Fibroblast of the aortic adventitia (primary cell): Measurements from ENCODE around the gene CLEC4F. TPM values are rescaled to one million over a fixed set of nuclear protein-coding genes. Genes with fewer than 3 reads are reported as not detected.

ENCODE experiments used
- DNase-seq: peaks from one replicate; pipeline ENCODE4 v3.0.0-alpha.2; 2010; ENCODE audit warnings: low read depth
- H3K4me3 ChIP-seq: 2 replicates; pipeline ENCODE4 v1.5.1; 2011; ENCODE audit warnings: low read depth, mild to moderate bottlenecking, control low read depth, low read length, moderate library complexity
- total RNA-seq: library from RNA; depleted of rRNA; stranded (reverse); fragments of >200 nt; gene quantifications from 2 replicates; pipeline ENCODE4 v1.2.3, GENCODE V29; 2012; ENCODE audit warnings: low replicate concordance
- TF ChIP-seq, protein P1 (sequence below): IDR thresholded peaks from 2 replicates; pipeline ENCODE4 v1.5.1; 2011; ENCODE audit warnings: mild to moderate bottlenecking, low read length, control low read depth, inconsistent platforms; ENCODE audit not compliant: insufficient read depth

CLEC4F gene
- total RNA-seq, 1 donor: not detected

DNA sequence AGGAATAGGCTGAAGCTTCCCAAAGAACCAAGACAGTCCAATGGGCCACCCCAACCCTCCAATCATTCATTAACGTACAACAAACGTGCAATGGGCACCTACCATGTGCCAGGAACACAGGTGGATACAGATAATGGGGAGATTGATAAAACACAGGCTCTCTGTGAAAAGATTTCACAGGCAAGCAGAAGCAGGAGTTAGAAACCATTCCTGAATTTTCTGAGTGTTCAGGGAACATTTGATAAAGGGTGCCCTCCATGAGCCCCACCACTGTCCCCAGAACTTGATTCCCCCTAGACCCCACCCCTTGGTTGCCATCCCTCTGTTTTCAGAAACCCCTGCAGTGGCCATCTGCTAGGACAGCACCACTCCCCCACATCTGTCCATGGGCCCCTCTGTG, 13.7 kb upstream of the CLEC4F start:
- no peak for DNase-seq
- H3K4me3 ChIP-seq: no peak overlapping the region
- TF ChIP-seq, protein P1, sequence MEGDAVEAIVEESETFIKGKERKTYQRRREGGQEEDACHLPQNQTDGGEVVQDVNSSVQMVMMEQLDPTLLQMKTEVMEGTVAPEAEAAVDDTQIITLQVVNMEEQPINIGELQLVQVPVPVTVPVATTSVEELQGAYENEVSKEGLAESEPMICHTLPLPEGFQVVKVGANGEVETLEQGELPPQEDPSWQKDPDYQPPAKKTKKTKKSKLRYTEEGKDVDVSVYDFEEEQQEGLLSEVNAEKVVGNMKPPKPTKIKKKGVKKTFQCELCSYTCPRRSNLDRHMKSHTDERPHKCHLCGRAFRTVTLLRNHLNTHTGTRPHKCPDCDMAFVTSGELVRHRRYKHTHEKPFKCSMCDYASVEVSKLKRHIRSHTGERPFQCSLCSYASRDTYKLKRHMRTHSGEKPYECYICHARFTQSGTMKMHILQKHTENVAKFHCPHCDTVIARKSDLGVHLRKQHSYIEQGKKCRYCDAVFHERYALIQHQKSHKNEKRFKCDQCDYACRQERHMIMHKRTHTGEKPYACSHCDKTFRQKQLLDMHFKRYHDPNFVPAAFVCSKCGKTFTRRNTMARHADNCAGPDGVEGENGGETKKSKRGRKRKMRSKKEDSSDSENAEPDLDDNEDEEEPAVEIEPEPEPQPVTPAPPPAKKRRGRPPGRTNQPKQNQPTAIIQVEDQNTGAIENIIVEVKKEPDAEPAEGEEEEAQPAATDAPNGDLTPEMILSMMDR: no peak

DNA sequence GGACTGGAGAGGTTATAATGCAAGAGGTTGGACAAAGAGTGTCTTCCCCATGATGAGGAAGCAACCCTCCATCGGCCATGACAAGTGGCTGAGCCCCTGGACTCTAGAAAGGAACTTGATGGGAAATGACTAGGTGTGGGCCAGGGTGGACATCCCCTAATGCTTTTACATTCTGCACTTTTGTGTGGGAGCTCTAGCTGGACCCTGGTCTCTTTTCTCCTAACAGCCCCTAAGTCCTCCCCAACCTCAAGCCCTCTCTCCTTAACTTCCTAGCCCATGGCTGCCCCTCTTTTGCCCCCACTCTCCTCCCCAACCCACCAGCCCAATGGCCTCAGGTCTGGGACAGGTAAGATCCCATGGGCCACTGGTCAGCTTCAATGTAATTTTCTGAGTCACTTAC, 12.8 kb upstream of the CLEC4F start:
- no peak for DNase-seq
- TF ChIP-seq, protein P1: no peak
- no peak overlapping the region for H3K4me3 ChIP-seq

DNA sequence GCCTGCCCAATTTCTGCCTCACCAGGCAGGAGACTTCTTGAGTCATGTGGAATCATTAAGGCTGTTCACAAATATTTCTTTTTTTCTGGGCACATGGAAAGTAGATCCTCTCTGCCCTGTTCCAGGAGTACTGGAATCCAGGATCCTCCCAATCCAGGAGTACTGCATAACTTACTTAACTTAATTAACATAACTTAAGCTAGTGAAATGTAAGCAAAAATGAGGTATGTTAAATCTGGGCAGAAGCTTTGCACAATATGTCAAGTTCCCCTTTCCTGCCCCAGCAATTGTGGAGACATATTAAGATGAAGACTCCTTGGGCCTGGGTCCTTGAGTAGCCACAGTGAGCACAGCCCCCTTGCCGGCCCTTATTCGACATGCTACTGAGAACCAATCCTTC, 12.0 kb upstream of the CLEC4F start:
- no peak overlapping the region for H3K4me3 ChIP-seq
- DNase-seq: no peak
- TF ChIP-seq, protein P1: no peak

DNA sequence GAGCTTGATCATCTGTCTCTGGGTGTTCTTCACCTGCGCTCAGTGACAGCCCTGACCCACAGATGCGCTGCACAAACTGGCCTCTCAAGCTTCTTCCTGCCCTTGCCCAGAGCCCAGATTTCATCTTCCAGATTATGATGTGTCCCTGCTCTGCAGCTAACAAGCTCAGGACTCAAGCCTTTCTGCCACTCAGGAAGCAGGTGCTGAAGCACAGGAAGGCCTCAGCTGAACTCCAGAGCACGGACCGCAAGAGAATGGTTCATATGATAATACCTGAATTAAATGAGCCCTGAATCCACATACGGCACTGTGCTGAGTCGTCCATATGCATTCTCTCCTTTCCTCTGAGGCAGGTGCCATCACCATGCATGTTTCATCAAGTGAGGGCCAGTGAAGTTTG, 11.5 kb upstream of the CLEC4F start:
- no peak overlapping the region for H3K4me3 ChIP-seq
- TF ChIP-seq, protein P1: no peak
- no peak for DNase-seq

DNA sequence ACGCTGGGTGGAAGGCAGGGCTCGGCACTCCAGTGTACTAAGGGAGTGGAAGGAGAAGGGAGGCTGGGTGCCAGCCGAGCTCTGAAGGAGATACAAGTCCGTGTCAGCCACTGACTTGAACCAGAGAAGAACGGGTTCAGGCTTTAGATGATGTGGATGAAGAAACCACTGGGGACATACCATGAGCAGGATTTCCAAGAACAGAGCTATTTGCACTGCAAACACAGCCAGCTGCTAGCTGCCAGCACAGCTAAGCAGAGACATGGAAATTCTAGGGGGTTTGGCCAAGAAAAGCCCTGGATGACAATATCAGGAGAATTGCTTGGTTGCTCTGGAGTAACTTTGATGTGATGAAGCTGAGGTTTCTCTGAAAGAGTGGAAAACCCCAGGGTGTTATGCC, 10.0 kb upstream of the CLEC4F start:
- TF ChIP-seq, protein P1: no peak
- DNase-seq: peak; percentile 53

DNA sequence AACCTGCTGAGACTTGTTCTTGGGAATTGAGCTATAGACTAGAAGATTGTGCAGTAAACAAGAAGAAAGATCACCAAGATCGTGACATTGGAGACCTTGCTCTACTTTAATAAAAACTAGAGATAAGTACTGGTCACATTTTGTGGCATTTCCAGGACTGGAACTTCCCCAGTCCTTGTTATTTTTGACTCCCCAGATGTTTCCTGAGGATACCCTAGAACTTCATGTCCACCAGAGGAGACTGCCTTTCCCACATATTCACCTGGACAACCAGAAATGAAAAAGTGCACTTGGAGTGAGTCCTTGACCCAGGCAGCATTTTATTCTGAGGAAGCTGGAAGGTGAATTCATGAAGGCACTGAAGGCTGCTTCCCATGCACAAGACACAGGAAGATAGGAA, 9.5 kb upstream of the CLEC4F start:
- TF ChIP-seq, protein P1: no peak
- no peak overlapping the region for H3K4me3 ChIP-seq
- no peak for DNase-seq

More for the DNA sequence above, 10.0 kb upstream of the CLEC4F start:
- no peak overlapping the region for H3K4me3 ChIP-seq
